Liver (tissue), 9 donors: ENCODE results near the gene DAB1. TPM values are rescaled to one million over a fixed set of nuclear protein-coding genes. Genes with fewer than 3 reads are reported as not detected.

ENCODE experiments used
- DNase-seq: peaks from one replicate; pipeline ENCODE4 v3.0.0-alpha.2; 2017; ENCODE audit warnings: low spot score
- H3K27ac ChIP-seq, 2 donors: one replicate each; pipeline ENCODE4 v1.7.0; 2013; ENCODE audit warnings: inconsistent platforms in 2 of 2, low read length in 2 of 2, control low read depth in 1 of 2, low read depth in 1 of 2, mild to moderate bottlenecking in 1 of 2
- H3K27me3 ChIP-seq, 4 donors: one replicate each; pipeline versions ENCODE4 v1.6.1 to v1.7.0; 2013; ENCODE audit warnings: low read length in 3 of 4, inconsistent platforms in 1 of 4, mild to moderate bottlenecking in 1 of 4, moderate library complexity in 1 of 4; ENCODE audit not compliant: control insufficient read depth in 4 of 4, insufficient read depth in 4 of 4
- H3K36me3 ChIP-seq, 4 donors: one replicate each; pipeline versions ENCODE4 v1.6.1 to v1.7.0; 2013; ENCODE audit warnings: low read length in 3 of 4, mild to moderate bottlenecking in 3 of 4, low read depth in 1 of 4, moderate library complexity in 1 of 4; ENCODE audit not compliant: control insufficient read depth in 4 of 4, insufficient read depth in 3 of 4
- H3K4me1 ChIP-seq, 4 donors: one replicate each; pipeline versions ENCODE4 v1.6.1 to v1.7.0; 2013; ENCODE audit warnings: low read length in 3 of 4, mild to moderate bottlenecking in 3 of 4, moderate library complexity in 1 of 4; ENCODE audit not compliant: control insufficient read depth in 4 of 4, insufficient read depth in 4 of 4
- H3K4me3 ChIP-seq, 3 donors: one replicate each; pipeline versions ENCODE4 v1.6.1 to v1.7.0; 2013; ENCODE audit warnings: low read length in 3 of 3, control low read depth in 1 of 3, low read depth in 1 of 3, mild to moderate bottlenecking in 1 of 3
- H3K9ac ChIP-seq, 2 donors: one replicate each; pipeline ENCODE4 v1.7.0; 2013; ENCODE audit warnings: low read length in 2 of 2, mild to moderate bottlenecking in 2 of 2, moderate library complexity in 2 of 2, control low read depth in 1 of 2, low read depth in 1 of 2
- H3K9me3 ChIP-seq, 4 donors: one replicate each; pipeline versions ENCODE4 v1.6.1 to v1.7.0; 2013; ENCODE audit warnings: low read length in 3 of 4; ENCODE audit not compliant: control insufficient read depth in 4 of 4
- ATF3 ChIP-seq: IDR thresholded peaks from 2 replicates; pipeline ENCODE4 v1.6.1; 2016; ENCODE audit warnings: antibody characterized with exemption
- CTCF ChIP-seq: fragments of 150-350 bp; IDR thresholded peaks from 2 replicates; pipeline ENCODE4 v1.5.1; 2017; ENCODE audit warnings: improper control_type of control experiment, low read depth, low read length; ENCODE audit not compliant: missing input control
- EGR1 ChIP-seq, 2 donors: IDR thresholded peaks; 2 replicates each; pipeline ENCODE4 v1.6.1; 2016 to 2018; ENCODE audit warnings: antibody characterized with exemption in 2 of 2, low read depth in 2 of 2
- FOXA1 ChIP-seq: IDR thresholded peaks from 2 replicates; pipeline ENCODE4 v1.6.1; 2016; ENCODE audit warnings: antibody characterized with exemption
- FOXA2 ChIP-seq: IDR thresholded peaks from 2 replicates; pipeline ENCODE4 v1.6.1; 2016; ENCODE audit warnings: antibody characterized with exemption
- GABPA ChIP-seq, 2 donors: IDR thresholded peaks in 1 of 2; conservative IDR thresholded peaks in 1 of 2; 2 replicates each; pipeline ENCODE4 v1.6.1; 2016; ENCODE audit warnings: antibody characterized with exemption in 2 of 2, mild to moderate bottlenecking in 1 of 2, moderate library complexity in 1 of 2
- HNF4A ChIP-seq, 2 donors: conservative IDR thresholded peaks; 2 replicates each; pipeline ENCODE4 v1.6.1; 2016; ENCODE audit warnings: antibody characterized with exemption in 2 of 2, mild to moderate bottlenecking in 2 of 2
- HNF4G ChIP-seq: IDR thresholded peaks from 2 replicates; pipeline ENCODE4 v1.6.1; 2016; ENCODE audit warnings: antibody characterized with exemption
- MAX ChIP-seq: IDR thresholded peaks from 2 replicates; pipeline ENCODE4 v1.6.1; 2016; ENCODE audit warnings: antibody characterized with exemption
- NR2F2 ChIP-seq: IDR thresholded peaks from 2 replicates; pipeline ENCODE4 v1.6.1; 2016; ENCODE audit warnings: antibody characterized with exemption
- RAD21 ChIP-seq, 2 donors: IDR thresholded peaks; 2 replicates each; pipeline ENCODE4 v1.6.1; 2016; ENCODE audit warnings: antibody characterized with exemption in 2 of 2, mild to moderate bottlenecking in 2 of 2
- REST ChIP-seq: IDR thresholded peaks from 2 replicates; pipeline ENCODE4 v1.6.1; 2016; ENCODE audit warnings: antibody characterized with exemption, mild to moderate bottlenecking
- SP1 ChIP-seq: IDR thresholded peaks from 2 replicates; pipeline ENCODE4 v1.6.1; 2018; ENCODE audit warnings: antibody characterized with exemption, mild to moderate bottlenecking
- YY1 ChIP-seq: IDR thresholded peaks from 2 replicates; pipeline ENCODE4 v1.6.1; 2016; ENCODE audit warnings: antibody characterized with exemption, mild to moderate bottlenecking
- ZBTB33 ChIP-seq: IDR thresholded peaks from 2 replicates; pipeline ENCODE4 v1.6.1; 2016; ENCODE audit warnings: antibody characterized with exemption
- WGBS: extraction: QIAGEN DNeasy Blood & Tissue Kit; methylation state at CpG from one replicate; pipeline ENCODE4 v1.1.7; 2013; 5-methylcytosine and 5-hydroxymethylcytosine counted together
- polyA plus RNA-seq, 2 donors: library from polyadenylated mRNA; stranded (reverse) in 1 of 2; unstranded in 1 of 2; fragments of 200-250 nt in 1 of 2; fragments of >200 nt in 1 of 2; fragmentation: Nextera tagmentation in 1 of 2; extraction: Ambion mirVana in 1 of 2; gene quantifications; one replicate each; pipeline versions ENCODE4 v1.2.1 to v1.2.3, GENCODE V29; 2013 to 2015
- total RNA-seq, 2 donors: library from RNA; depleted of rRNA; stranded (reverse); fragments of >200 nt; gene quantifications; one replicate each; pipeline ENCODE4 v1.2.3, GENCODE V29; 2014
- donor health status: healthy.
- donor health status: healthy.
- donor health status: healthy.
- donor health status: healthy.
- donor health status: healthy.

DAB1 gene
- total and polyA plus RNA-seq, 4 donors, result 0.54 to 1.7 (median 1.2) TPM

- no peak for DNase-seq
- no peak overlapping the region for H3K4me3 ChIP-seq
- no peaks in the 10 kb centered on the region for H3K36me3 ChIP-seq
- no peak overlapping the region for H3K27ac ChIP-seq
- no peak overlapping the region for H3K9ac ChIP-seq
- WGBS, result 86% methylated on average over 4 of the region's 4 CpGs
- H3K4me1 ChIP-seq, result no peaks in the 10 kb centered on the region
- no peaks in the 10 kb centered on the region for H3K27me3 ChIP-seq
- TF ChIP-seq HNF4A (conservative IDR thresholded peaks at IDR 0.05) (no peak), YY1 (no peak), NR2F2 (no peak)
- no peaks in the 10 kb centered on the region for H3K9me3 ChIP-seq
Measured at GRCh38 chr1:57353654-57354053, 70.2 kb downstream of the DAB1 start.

- Histone ChIP-seq H3K27me3 (no peaks in the 10 kb centered on the region), H3K27ac (no peak overlapping the region), H3K36me3 (no peaks in the 10 kb centered on the region), H3K9me3 (no peaks in the 10 kb centered on the region), H3K9ac (no peak overlapping the region), H3K4me1 (no peaks in the 10 kb centered on the region), H3K4me3 (no peak overlapping the region)
- WGBS, result 75% methylated on average over 4 of the region's 4 CpGs
- TF ChIP-seq GABPA (IDR thresholded peaks at IDR 0.05 in 1 of 2, conservative IDR thresholded peaks at IDR 0.05 in 1 of 2) (no peak), YY1 (no peak), REST (no peak)
- no peak for DNase-seq
Measured at GRCh38 chr1:57350610-57351009, 73.2 kb downstream of the DAB1 start.

GRCh38 chr1:57348921-57349320 lies 74.9 kb downstream of the DAB1 start:
- Histone ChIP-seq H3K36me3 (no peaks in the 10 kb centered on the region), H3K27ac (no peak overlapping the region), H3K9me3 (no peaks in the 10 kb centered on the region), H3K4me1 (no peaks in the 10 kb centered on the region), H3K9ac (no peak overlapping the region), H3K4me3 (no peak overlapping the region), H3K27me3 (no peaks in the 10 kb centered on the region)
- no peak for TF ChIP-seq HNF4G
- no peak for TF ChIP-seq SP1
- TF ChIP-seq RAD21 (IDR thresholded peaks at IDR 0.05), result no peak
- no peak for DNase-seq
- 82% methylated on average over 1 of the region's 1 CpG for WGBS

GRCh38 chr1:57345916-57346315 lies 77.9 kb downstream of the DAB1 start:
- H3K4me1 ChIP-seq, result no peaks in the 10 kb centered on the region
- WGBS, result 92% methylated on average over 8 of the region's 8 CpGs
- TF ChIP-seq GABPA (IDR thresholded peaks at IDR 0.05 in 1 of 2, conservative IDR thresholded peaks at IDR 0.05 in 1 of 2) (no peak), FOXA2 (no peak), NR2F2 (no peak), EGR1 (IDR thresholded peaks at IDR 0.05; ENCODE audit: low read depth in 2 of 2) (no peak), FOXA1 (no peak), CTCF (no peak), MAX (no peak), RAD21 (IDR thresholded peaks at IDR 0.05) (no peak), ATF3 (no peak), ZBTB33 (no peak), SP1 (no peak)
- no peak overlapping the region for H3K4me3 ChIP-seq
- DNase-seq, result no peak
- no peaks in the 10 kb centered on the region for H3K36me3 ChIP-seq
- H3K27ac ChIP-seq, result no peak overlapping the region
- no peaks in the 10 kb centered on the region for H3K9me3 ChIP-seq
- H3K27me3 ChIP-seq, result no peaks in the 10 kb centered on the region
- H3K9ac ChIP-seq, result no peak overlapping the region
